ENCODE measurements around the gene HNRNPH2. TPM values are rescaled to one million over a fixed set of nuclear protein-coding genes. Genes with fewer than 3 reads are reported as not detected.

HNRNPH2 gene
- total RNA-seq, 2 donors from 2014 or later, result 75.2 to 80.7 TPM

GRCh38 chrX:101419489-101419888 is 11.5 kb downstream of the HNRNPH2 start:
- peaks cover 25% of the 10 kb centered on the region for H3K4me1 Mint-ChIP-seq
- Histone ChIP-seq H3K27ac (ENCODE audit: low read depth, low read length) (no peak overlapping the region), H3K9ac (ENCODE audit: extremely low read depth, low read length, poor library complexity, severe bottlenecking) (no peak overlapping the region), H3K27me3 (ENCODE audit: control insufficient read depth, insufficient read depth, low read length, poor library complexity, severe bottlenecking) (no peaks in the 10 kb centered on the region), H3K36me3 (ENCODE audit: control insufficient read depth, insufficient read depth, low read length) (no peaks in the 10 kb centered on the region), H3K4me3 (ENCODE audit: low read length) (peak overlapping the region; percentile 74), H3K4me1 (ENCODE audit: control insufficient read depth, insufficient read depth, low read length) (peaks cover 3% of the 10 kb centered on the region), H3K9me3 (ENCODE audit: control insufficient read depth, low read length) (no peaks in the 10 kb centered on the region)
- 93 to 100% methylated on average over 1 to 2 of the region's 2 CpGs for WGBS, 2 experiments (ENCODE audit: insufficient coverage in 1 of 2, insufficient read length in 1 of 2)
- no peaks in the 10 kb centered on the region for H3K27me3 Mint-ChIP-seq (ENCODE audit: insufficient read depth)
- H3K9me3 Mint-ChIP-seq, result peaks cover 49% of the 10 kb centered on the region
- TF ChIP-seq, protein P1, sequence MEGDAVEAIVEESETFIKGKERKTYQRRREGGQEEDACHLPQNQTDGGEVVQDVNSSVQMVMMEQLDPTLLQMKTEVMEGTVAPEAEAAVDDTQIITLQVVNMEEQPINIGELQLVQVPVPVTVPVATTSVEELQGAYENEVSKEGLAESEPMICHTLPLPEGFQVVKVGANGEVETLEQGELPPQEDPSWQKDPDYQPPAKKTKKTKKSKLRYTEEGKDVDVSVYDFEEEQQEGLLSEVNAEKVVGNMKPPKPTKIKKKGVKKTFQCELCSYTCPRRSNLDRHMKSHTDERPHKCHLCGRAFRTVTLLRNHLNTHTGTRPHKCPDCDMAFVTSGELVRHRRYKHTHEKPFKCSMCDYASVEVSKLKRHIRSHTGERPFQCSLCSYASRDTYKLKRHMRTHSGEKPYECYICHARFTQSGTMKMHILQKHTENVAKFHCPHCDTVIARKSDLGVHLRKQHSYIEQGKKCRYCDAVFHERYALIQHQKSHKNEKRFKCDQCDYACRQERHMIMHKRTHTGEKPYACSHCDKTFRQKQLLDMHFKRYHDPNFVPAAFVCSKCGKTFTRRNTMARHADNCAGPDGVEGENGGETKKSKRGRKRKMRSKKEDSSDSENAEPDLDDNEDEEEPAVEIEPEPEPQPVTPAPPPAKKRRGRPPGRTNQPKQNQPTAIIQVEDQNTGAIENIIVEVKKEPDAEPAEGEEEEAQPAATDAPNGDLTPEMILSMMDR (conservative IDR thresholded peaks at IDR 0.05), result no peak
- DNase-seq, result no peak
- no peak overlapping the region for H3K27ac Mint-ChIP-seq
- H3K4me3 Mint-ChIP-seq, result peak overlapping the region; percentile 80
- peaks cover 17% of the 10 kb centered on the region for H3K36me3 Mint-ChIP-seq (ENCODE audit: low read depth)

DNA sequence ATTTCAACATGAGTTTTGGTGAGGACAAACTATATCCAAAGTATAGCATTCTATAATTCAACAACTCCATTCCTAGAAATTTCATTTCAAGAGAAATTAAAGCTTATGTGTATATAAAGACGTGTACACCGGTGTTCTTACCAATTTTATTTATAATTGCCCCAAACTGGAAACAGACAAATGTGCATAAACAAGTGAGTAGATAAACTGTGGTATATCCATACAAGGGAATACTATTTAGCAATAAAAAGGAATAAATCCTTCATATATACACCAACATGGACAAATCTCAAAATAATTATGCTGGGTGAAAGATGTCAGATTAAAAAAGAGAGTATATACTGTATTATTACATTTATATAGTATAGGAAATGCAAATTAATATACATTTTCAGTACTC is 19.9 kb downstream of the HNRNPH2 start:
- no peak for DNase-seq
- H3K27me3 ChIP-seq (ENCODE audit: control insufficient read depth, insufficient read depth, low read length, poor library complexity, severe bottlenecking), result no peaks in the 10 kb centered on the region
- H3K4me3 ChIP-seq (ENCODE audit: low read length), result no peak overlapping the region
- no peak overlapping the region for H3K27ac ChIP-seq (ENCODE audit: low read depth, low read length)
- H3K36me3 ChIP-seq (ENCODE audit: control insufficient read depth, insufficient read depth, low read length), result peaks cover 13% of the 10 kb centered on the region
- no peak overlapping the region for H3K9ac ChIP-seq (ENCODE audit: extremely low read depth, low read length, poor library complexity, severe bottlenecking)
- H3K4me1 ChIP-seq (ENCODE audit: control insufficient read depth, insufficient read depth, low read length), result no peaks in the 10 kb centered on the region
- Mint-ChIP-seq H3K36me3 (ENCODE audit: low read depth) (peaks cover 56% of the 10 kb centered on the region), H3K9me3 (peaks cover 63% of the 10 kb centered on the region), H3K4me3 (no peak overlapping the region), H3K27me3 (ENCODE audit: insufficient read depth) (no peaks in the 10 kb centered on the region), H3K4me1 (no peaks in the 10 kb centered on the region), H3K27ac (no peak overlapping the region)
- peaks cover 14% of the 10 kb centered on the region for H3K9me3 ChIP-seq (ENCODE audit: control insufficient read depth, low read length)
- no CpG with 5 or more reads among the region's 2 CpGs for WGBS, 2 experiments (ENCODE audit: insufficient coverage in 1 of 2, insufficient read length in 1 of 2)
- TF ChIP-seq, protein P1 (conservative IDR thresholded peaks at IDR 0.05), result no peak

- H3K4me1 ChIP-seq (ENCODE audit: control insufficient read depth, insufficient read depth, low read length), result no peaks in the 10 kb centered on the region
- Mint-ChIP-seq H3K4me3 (no peak overlapping the region), H3K36me3 (ENCODE audit: low read depth) (peaks cover 55% of the 10 kb centered on the region), H3K4me1 (no peaks in the 10 kb centered on the region), H3K27me3 (ENCODE audit: insufficient read depth) (no peaks in the 10 kb centered on the region), H3K9me3 (peaks cover 67% of the 10 kb centered on the region), H3K27ac (no peak overlapping the region)
- 85% methylated on average over 1 of the region's 1 CpG; no CpG with 5 or more reads in 1 of the 2 experiments for WGBS, 2 experiments (ENCODE audit: insufficient coverage in 1 of 2, insufficient read length in 1 of 2)
- no peak overlapping the region for H3K27ac ChIP-seq (ENCODE audit: low read depth, low read length)
- H3K4me3 ChIP-seq (ENCODE audit: low read length), result no peak overlapping the region
- no peaks in the 10 kb centered on the region for H3K27me3 ChIP-seq (ENCODE audit: control insufficient read depth, insufficient read depth, low read length, poor library complexity, severe bottlenecking)
- peaks cover 9% of the 10 kb centered on the region for H3K36me3 ChIP-seq (ENCODE audit: control insufficient read depth, insufficient read depth, low read length)
- peaks cover 14% of the 10 kb centered on the region for H3K9me3 ChIP-seq (ENCODE audit: control insufficient read depth, low read length)
- no peak for DNase-seq
- H3K9ac ChIP-seq (ENCODE audit: extremely low read depth, low read length, poor library complexity, severe bottlenecking), result no peak overlapping the region
- TF ChIP-seq, protein P1 (conservative IDR thresholded peaks at IDR 0.05), result no peak
Observed at GRCh38 chrX:101429934-101430333, 21.9 kb downstream of the HNRNPH2 start.

Data from endodermal cell (in vitro differentiated cells).